ENCODE measurements around the gene PAK5.

DNA sequence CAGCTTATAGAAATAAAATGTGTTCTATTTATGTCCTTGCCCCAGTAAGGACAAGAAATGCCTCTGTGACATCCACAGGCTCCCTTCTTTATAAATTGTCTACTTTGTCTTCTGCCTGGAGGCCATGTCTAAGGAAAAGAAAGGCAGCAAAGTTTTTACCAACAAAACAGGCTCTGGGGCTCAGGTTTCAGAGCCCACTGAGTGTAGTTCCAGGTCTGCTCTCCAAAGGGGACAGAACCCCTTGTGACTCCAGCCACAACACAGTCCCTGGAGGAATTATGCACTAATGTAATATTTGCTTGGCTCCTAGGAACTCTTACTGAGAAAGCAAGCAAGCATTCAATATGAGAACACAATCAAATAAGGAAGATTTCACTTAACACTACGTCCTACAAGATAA, 80.1 kb downstream of the PAK5 start:
- TF ChIP-seq EZH2 (IDR thresholded peaks at IDR 0.05; ENCODE audit: borderline replicate concordance, low read depth, low read length) (no peak), SP1 (CRISPR knock-in tag; IDR thresholded peaks at IDR 0.05) (no peak), PHB (CRISPR knock-in tag; IDR thresholded peaks at IDR 0.05) (no peak), RBBP5 (IDR thresholded peaks at IDR 0.05; ENCODE audit: borderline replicate concordance, insufficient read depth, low read length, poor library complexity, severe bottlenecking) (no peak), POLR2A (conservative IDR thresholded peaks at IDR 0.05) (no peak), CCAR2 (IDR thresholded peaks at IDR 0.05; ENCODE audit: low read depth, low read length) (no peak)
- TF ChIP-seq, protein P1, sequence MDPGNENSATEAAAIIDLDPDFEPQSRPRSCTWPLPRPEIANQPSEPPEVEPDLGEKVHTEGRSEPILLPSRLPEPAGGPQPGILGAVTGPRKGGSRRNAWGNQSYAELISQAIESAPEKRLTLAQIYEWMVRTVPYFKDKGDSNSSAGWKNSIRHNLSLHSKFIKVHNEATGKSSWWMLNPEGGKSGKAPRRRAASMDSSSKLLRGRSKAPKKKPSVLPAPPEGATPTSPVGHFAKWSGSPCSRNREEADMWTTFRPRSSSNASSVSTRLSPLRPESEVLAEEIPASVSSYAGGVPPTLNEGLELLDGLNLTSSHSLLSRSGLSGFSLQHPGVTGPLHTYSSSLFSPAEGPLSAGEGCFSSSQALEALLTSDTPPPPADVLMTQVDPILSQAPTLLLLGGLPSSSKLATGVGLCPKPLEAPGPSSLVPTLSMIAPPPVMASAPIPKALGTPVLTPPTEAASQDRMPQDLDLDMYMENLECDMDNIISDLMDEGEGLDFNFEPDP (CRISPR knock-in tag; IDR thresholded peaks at IDR 0.05): no peak
